ENCODE data around the gene TAS1R3. TPM values are rescaled to one million over a fixed set of nuclear protein-coding genes. Genes with fewer than 3 reads are reported as not detected.
A peak's percentile ranks its signal among the peaks of the same experiment; 100 is the strongest.

The TAS1R3 gene
- total and polyA plus RNA-seq, 10 of the 15 experiments (the other 5 are each of a cell fraction or from before 2014, with no cell fraction given), result 0.04 to 0.51 (median 0.08) TPM; not detected in 3

- RAD21 ChIA-PET (ENCODE audit: unreplicated experiment), result interaction anchor here (1.0 to 1.3 kb wide), 2 partner anchors 25 to 26 kb away, joined by 3 read pairs; partner anchors contain the start of gene CCNL2
- DNase-seq (ENCODE audit: low read depth, low spot score) (no peak), ATAC-seq (no peak), FAIRE-seq (no peak)
- Histone ChIP-seq H3K4me3 (peak overlapping the region; percentile 94; the same call in 1 of the 2 replicates), H3K9me3 (replicated peaks; ENCODE audit: control insufficient read depth, insufficient read depth, low read length) (no peaks in the 10 kb centered on the region), H3K4me2 (ENCODE audit: control insufficient read depth, insufficient read depth) (peak overlapping the region; percentile 95), H3K4me1 (ENCODE audit: control insufficient read depth, insufficient read depth, low read length) (peaks cover 24% of the 10 kb centered on the region), H3K36me3 (ENCODE audit: control insufficient read depth in 2 of 2, insufficient read depth in 2 of 2, low read length in 1 of 2) (peaks cover 0 to 3% of the 10 kb centered on the region in 2 experiments; a peak in 2 of 4 replicates), H3K9ac (ENCODE audit: control insufficient read depth, insufficient read depth, low read length) (no peak overlapping the region), H3K79me2 (ENCODE audit: control insufficient read depth, insufficient read depth, low read length) (peaks cover 30% of the 10 kb centered on the region), H3K27me3 (replicated peaks in 1 of 2; ENCODE audit: control insufficient read depth in 2 of 2, insufficient read depth in 2 of 2, low read length in 1 of 2) (no peaks in the 10 kb centered on the region), H3K27ac (ENCODE audit: control insufficient read depth, insufficient read depth) (no peak overlapping the region), H4K20me1 (ENCODE audit: control insufficient read depth, insufficient read depth) (no peaks in the 10 kb centered on the region), H2AFZ (ENCODE audit: control insufficient read depth, low read depth, low read length) (no peak overlapping the region)
- CTCF ChIA-PET, result interaction anchor here (0.7 to 2.8 kb wide), 12 partner anchors 18 to 359 kb away, joined by 3 to 15 read pairs (median 6); partner anchors contain the start of genes DVL1 and MRPL20
- no TSS peak for BruUV-seq (replicated peaks)
- POLR2A ChIA-PET, result no interaction called here
- intact Hi-C loops (cut with micrococcal nuclease; ENCODE audit: unreplicated experiment), result loop anchor here (10.0 kb wide), 1 partner anchor 132 kb away; no protein-coding TSS in a partner anchor
- 85% methylated on average over 26 of the region's 26 CpGs for WGBS (ENCODE audit: insufficient coverage, insufficient replicate concordance, low lambda C conversion rate, missing lambda C conversion rate)
- TF ChIP-seq IKZF1 (conservative IDR thresholded peaks at IDR 0.05) (no peak), TARDBP (IDR thresholded peaks at IDR 0.05; ENCODE audit: borderline replicate concordance) (no peak)
- in situ Hi-C loops (cut with MboI), result no loop called here
- SMC1A ChIA-PET (ENCODE audit: uncharacterized antibody, unreplicated experiment), result interaction anchor here (0.6 to 1.5 kb wide), 2 partner anchors 52 to 65 kb away, joined by 3 to 6 read pairs; no protein-coding TSS in a partner anchor
Measured at GRCh38 chr1:1373051-1373814, 42.2 kb downstream of the TAS1R3 start.

DNA sequence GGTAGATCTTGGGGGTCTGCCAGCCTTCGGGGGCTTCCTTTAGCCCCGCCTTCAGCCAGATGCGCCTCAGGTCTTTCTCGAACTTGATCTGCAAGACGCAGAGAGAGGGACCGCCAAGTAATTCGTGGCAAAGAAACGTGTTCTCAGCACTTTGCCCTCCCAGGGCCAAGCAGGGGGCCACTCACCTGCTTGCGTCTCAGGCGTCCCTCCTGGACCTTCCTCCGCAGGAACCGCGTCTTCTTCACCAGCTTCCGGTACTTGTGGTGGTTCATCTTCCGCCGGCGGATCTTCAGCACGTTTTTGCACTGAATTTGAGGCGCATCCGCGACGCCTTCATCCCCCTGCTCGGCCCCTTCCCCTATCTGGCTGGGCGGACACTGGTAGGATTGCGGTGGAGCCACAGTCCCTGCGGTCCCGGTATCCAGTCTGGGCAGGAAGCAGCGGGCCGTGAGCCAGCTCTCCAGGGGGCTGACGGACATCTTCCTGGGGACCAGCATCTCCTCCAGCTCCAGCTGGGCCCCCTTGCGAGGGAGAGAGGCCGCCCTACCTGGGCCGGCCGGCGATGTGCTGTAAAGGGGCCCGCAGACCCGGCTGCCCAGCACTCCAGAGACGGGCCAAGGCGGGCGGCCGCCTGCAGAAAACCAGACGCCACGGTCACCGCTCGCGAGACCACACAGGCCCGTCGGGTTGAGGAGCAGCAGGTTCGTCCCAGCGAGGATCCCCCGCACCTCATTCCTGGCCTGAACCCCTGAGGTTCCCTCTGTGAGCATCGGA lies 42.9 kb downstream of the TAS1R3 start:
- no peak for ATAC-seq
- Histone ChIP-seq H3K27me3 (replicated peaks in 1 of 2; ENCODE audit: control insufficient read depth in 2 of 2, insufficient read depth in 2 of 2, low read length in 1 of 2) (no peaks in the 10 kb centered on the region), H3K4me3 (peak overlapping the region; percentile 94), H2AFZ (ENCODE audit: control insufficient read depth, low read depth, low read length) (no peak overlapping the region), H4K20me1 (ENCODE audit: control insufficient read depth, insufficient read depth) (no peaks in the 10 kb centered on the region), H3K79me2 (ENCODE audit: control insufficient read depth, insufficient read depth, low read length) (peaks cover 30% of the 10 kb centered on the region), H3K36me3 (ENCODE audit: control insufficient read depth in 2 of 2, insufficient read depth in 2 of 2, low read length in 1 of 2) (peaks cover 0 to 3% of the 10 kb centered on the region in 2 experiments; a peak in 2 of 4 replicates), H3K9me3 (replicated peaks; ENCODE audit: control insufficient read depth, insufficient read depth, low read length) (no peaks in the 10 kb centered on the region), H3K27ac (ENCODE audit: control insufficient read depth, insufficient read depth) (peak overlapping the region; percentile 86), H3K4me2 (ENCODE audit: control insufficient read depth, insufficient read depth) (peak overlapping the region; percentile 95), H3K4me1 (ENCODE audit: control insufficient read depth, insufficient read depth, low read length) (peaks cover 24% of the 10 kb centered on the region), H3K9ac (ENCODE audit: control insufficient read depth, insufficient read depth, low read length) (peak overlapping the region; percentile 95)
- TF ChIP-seq, protein P1, sequence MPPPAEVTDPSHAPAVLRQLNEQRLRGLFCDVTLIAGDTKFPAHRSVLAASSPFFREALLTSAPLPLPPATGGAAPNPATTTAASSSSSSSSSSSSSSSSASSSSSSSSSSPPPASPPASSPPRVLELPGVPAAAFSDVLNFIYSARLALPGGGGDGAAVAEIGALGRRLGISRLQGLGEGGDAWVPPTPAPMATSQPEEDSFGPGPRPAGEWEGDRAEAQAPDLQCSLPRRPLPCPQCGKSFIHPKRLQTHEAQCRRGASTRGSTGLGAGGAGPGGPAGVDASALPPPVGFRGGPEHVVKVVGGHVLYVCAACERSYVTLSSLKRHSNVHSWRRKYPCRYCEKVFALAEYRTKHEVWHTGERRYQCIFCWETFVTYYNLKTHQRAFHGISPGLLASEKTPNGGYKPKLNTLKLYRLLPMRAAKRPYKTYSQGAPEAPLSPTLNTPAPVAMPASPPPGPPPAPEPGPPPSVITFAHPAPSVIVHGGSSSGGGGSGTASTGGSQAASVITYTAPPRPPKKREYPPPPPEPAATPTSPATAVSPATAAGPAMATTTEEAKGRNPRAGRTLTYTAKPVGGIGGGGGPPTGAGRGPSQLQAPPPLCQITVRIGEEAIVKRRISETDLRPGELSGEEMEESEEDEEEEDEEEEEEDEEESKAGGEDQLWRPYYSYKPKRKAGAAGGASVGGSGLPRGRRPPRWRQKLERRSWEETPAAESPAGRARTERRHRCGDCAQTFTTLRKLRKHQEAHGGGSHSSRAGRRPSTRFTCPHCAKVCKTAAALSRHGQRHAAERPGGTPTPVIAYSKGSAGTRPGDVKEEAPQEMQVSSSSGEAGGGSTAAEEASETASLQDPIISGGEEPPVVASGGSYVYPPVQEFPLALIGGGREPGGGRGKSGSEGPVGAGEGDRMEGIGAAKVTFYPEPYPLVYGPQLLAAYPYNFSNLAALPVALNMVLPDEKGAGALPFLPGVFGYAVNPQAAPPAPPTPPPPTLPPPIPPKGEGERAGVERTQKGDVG (CRISPR knock-in tag; IDR thresholded peaks at IDR 0.05), result no peak
- no peak for TF ChIP-seq ATF2 (IDR thresholded peaks at IDR 0.05; ENCODE audit: low read length)
- ChIA-PET SMC1A (ENCODE audit: uncharacterized antibody, unreplicated experiment) (interaction anchor here (1.1 to 1.5 kb wide), 2 partner anchors 32 to 64 kb away, joined by 3 to 5 read pairs; no protein-coding TSS in a partner anchor), CTCF (interaction anchor here (1.0 to 2.8 kb wide), 3 partner anchors 26 to 132 kb away, joined by 3 to 15 read pairs (median 4); no protein-coding TSS in a partner anchor), RAD21 (ENCODE audit: unreplicated experiment) (interaction anchor here (1.4 kb wide), 2 partner anchors 25 to 26 kb away, joined by 4 read pairs; partner anchors contain the start of gene CCNL2), POLR2A (interaction anchor here (1.2 to 2.5 kb wide), 2 partner anchors 25 to 131 kb away, joined by 3 to 17 read pairs; partner anchors contain the start of gene CCNL2)
- FAIRE-seq, result no peak
- intact Hi-C loops (cut with micrococcal nuclease; ENCODE audit: unreplicated experiment), result loop anchor here (2.0 to 10.0 kb wide), 2 partner anchors 65 to 131 kb away; partner anchors contain the start of gene PUSL1
- in situ Hi-C loops (cut with MboI), result no loop called here
- whole genome bisulfite sequencing (ENCODE audit: insufficient coverage, insufficient replicate concordance, low lambda C conversion rate, missing lambda C conversion rate), result 54% methylated on average over 52 of the region's 52 CpGs
- TSS peak; percentile 74 for BruUV-seq (replicated peaks)
- DNase-seq (ENCODE audit: low read depth, low spot score), result no peak

Measured in GM12878 (cell line).